A172 (cell line): ENCODE results near the gene RFNG. TPM values are rescaled to one million over a fixed set of nuclear protein-coding genes. Genes with fewer than 3 reads are reported as not detected.

Experiments used
- DNase-seq: peaks from one replicate; pipeline ENCODE4 v3.0.0-alpha.2; 2015; ENCODE audit warnings: low spot score
- total RNA-seq: library from RNA; depleted of rRNA; stranded (reverse); fragments of >200 nt; shearing (Covaris generic); gene quantifications from 2 replicates; pipeline ENCODE4 v1.2.3, GENCODE V29; 2014

The RFNG gene
- total RNA-seq, 1 experiment from 2014 or later: 42.8 TPM

- DNase-seq: no peak
These were observed 38.3 kb upstream of the RFNG start for GRCh38 chr17:82089723-82090548.

GRCh38 chr17:82088838-82089722, 37.5 kb upstream of the RFNG start:
- no peak for DNase-seq

DNA sequence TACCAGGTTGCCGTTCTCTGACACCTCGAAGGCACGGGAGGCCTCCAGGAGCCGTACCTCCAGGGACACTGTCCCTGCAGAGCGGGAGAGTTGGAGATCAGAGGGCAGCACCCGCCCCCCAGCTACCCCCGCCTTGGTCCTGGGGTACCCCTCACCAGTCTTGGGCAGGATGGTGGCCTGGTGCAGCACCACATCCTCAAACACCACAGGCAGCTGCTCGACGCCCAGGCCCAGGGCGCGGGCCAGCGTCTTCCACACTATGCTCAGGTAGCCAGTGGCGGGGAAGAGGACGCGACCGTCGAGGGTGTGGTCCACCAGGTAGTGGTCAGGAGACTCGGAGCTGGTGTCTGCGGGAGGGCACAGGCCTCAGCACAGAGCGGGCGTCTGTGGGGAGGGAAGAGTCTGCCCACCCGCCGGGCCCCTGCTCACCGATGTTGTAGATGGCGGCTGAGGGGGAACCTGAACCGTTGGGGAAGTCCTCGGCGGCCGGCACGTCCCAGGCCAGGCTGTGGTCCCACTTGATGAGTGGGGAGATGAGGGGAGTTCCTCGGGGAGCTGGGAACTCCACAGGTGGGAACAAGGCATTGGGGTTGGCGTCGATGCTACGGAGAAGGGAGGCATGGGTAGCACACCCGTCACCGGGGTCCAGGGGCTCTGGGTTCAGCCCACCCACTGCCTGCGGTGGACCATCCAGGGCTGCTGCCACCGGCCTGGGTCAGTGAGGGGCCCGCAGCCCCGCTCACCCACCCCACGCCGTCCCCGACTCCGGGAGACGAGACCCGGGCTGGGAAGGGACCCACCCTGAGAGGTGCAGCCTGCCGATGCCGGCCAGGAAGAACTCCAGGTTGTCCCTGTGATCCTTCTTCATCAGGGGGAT, 36.6 kb upstream of the RFNG start:
- no peak for DNase-seq

DNA sequence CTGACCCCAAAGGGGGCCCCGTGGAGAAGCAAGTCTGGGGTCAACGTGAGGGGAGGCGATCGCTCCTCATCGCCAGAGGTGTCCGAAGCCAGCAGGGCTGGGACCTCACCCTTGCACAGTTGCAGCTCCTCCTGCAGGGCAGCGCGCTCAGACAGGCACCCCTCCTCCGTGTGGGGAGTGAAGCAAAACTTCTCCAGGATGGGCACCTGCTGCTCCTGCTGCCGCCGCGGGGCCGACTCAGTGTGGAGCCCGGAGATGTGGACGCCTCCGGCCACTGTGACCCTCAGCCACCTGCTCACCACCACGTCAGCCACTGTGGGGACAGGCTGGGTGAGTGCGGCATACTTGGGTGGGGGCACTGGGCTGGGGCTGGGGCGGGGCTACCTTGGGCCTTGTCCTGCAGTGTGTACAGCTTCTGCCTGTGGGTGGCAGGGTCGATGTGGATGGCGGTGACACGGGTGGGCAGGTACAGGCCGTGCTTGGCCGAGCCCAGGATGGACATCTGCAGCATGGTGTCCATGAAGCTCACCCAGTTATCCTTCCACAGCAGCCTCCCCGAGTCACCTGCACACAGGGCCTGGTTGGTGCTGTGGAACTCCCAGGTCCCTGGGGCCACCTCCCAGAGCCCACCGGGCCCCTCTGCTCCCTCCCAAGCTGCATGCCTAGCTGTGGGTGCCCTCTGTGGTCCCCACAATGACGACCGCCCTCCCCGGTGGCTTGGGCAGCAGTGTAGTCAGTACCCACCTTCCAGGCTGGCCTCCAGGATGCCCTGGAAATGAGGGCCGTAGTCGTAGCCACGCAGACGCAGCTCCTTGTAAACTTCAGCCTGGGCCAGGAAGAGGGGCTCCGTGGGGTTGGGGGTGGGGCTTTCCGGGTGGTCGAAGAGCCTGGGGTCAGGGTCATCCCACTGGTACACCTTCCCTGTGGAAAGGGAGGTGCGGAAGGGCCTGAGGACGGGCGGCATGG, 35.6 kb upstream of the RFNG start:
- DNase-seq: no peak

GRCh38 chr17:82085931-82086764, 34.5 kb upstream of the RFNG start:
- DNase-seq: no peak

DNA sequence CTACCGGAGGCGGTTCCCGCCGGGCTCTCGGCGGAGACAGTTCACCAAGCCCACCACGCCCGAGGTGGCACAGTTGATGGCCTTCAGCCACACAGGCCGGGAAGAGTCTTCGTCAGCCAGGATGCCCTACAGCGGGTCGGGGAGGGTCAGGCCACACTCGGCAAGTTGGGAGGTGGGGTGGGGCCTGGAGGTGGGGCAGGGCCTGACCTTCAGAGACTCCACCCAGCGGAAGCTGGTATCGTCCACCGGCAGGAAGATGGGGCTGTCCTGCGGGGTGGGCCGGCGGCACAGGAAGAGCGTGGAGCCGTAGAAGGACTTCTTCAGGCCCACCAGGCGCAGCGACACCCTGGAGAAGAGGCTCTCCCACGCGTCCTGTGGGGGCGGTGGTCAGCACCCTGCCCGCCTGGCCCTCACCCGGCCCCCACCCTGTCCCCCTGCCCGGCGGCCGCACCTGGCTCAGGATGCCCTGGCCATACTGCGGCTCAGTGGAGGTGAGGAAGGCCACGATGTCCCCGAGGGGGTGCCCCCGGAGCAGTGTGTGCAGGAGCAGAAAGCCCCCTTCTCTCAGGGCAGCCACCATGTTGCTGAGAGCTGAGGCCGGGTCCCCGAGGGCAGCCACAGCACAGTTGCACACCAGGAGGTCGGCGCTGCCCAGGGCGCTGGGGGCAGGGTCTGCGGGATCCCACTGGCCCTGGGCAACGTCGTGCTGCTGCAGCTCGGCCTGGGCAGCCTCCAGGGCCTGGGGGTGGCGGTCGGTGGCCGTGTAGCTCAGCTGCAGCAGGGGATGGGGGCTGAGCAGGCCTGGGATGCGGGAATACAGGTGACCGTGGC, 33.6 kb upstream of the RFNG start:
- no peak for DNase-seq

DNA sequence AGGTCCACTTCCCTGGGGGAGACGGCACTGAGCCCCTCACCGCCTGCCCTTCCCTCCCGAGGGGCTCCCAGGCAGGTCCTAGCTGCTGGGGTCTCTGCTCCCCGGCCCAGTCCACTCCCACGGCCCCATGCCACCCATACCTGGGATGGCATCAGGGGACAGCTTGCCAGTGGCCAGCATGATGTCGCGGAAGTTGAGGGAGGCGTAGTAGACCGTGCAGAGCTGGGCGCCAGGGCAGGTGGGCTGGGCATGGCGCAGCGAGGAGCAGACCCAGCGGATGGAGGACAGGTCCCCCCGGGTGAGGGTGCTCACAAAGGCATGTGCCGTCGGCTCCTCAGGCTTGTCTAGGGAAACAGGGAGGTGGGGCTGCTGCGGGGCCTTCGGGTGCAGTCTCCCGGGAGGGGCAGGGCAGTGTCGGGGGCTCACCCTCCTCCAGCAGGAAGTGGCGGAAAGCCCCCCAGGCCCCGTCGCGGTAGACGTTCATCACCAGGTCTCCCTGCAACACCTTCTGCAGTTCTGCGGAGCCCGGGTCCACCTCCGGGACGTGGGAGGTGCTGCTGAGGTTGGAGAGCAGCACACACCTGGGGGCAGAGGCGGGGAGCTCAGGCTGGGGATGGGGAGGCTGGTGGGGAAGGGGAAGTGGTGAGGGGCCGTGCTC, 32.9 kb upstream of the RFNG start:
- no peak for DNase-seq

DNA sequence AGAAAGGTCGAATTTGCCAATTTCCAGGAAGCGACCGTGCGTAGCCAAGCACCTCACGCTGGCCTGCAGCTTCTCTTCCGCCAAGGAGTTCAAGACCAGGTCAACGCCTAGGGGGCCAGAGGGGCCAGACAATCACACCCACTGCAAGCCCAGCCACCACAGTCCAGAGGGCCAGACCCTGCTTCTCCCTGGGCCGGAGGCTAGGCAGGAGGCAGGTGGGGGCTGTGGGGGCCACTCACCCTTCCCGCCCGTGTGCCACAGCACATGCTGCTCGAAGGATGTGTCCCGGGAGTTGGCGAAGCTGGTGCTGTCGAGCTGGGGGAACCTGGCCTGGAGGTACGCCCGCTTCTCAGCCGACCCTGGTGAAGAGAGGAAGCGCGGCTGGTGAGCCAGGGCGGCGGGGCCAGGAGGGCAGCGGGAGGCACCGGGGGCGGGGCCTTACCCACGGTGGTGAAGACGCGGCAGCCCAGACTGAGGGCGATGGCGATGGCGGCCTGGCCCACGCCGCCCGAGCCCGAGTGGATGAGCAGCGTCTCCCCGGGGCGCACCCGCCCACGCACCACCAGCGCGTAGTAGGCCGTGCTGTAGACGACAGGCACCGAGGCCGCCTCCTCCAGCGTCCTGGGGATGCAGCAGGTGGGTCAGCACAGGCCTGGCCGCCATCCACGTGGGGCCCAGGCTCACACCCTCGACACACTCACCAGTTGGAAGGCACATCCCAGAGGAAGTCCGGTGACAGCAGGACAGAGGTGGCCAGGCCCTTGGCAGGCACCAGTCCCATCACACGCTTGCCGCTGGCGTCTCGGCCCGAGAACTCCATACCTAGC, 32.1 kb upstream of the RFNG start:
- no peak for DNase-seq

GRCh38 chr17:82083009-82083408, 31.4 kb upstream of the RFNG start:
- no peak for DNase-seq

DNA sequence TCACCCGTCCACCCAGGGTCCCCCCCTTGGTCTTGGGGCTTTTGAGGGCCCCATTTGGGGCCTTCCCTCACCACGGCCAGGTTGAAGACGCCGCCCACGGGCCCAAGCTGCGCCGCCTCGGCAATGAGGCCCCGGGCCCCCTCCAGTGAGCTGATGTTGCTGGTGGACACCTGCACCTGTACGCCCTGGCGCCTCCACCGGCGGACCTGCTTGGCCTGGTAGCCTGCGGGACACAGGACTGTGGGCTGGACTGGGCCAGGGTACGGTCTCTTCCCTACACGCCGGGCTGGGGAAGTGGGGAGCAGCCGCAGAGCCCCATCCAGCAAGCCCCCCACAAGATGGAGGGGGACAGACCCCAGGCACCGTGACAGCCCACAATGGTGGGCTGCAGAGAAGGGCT, 30.8 kb upstream of the RFNG start:
- DNase-seq: no peak

DNA sequence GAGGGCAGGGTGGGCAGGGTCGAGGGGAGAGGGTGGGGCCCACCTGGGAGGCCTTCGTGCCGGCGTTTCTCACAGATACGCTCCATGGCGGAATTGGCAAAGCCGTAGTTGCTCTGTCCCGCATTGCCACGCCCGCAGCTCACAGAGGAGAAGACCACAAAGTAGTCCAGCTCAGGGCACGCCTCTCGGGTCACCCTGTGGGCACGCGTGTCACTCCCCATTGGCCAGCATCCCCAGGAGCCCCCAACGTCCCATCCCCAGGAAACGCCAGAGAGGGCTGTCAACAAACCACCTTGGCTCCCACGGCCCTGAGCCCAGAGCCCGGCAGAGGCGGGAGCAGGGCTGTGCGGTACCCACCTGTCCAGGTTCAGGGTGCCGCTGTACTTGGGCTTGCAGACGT, 30.4 kb upstream of the RFNG start:
- no peak for DNase-seq

- no peak for DNase-seq
These were observed 29.9 kb upstream of the RFNG start for GRCh38 chr17:82081546-82081945.

DNA sequence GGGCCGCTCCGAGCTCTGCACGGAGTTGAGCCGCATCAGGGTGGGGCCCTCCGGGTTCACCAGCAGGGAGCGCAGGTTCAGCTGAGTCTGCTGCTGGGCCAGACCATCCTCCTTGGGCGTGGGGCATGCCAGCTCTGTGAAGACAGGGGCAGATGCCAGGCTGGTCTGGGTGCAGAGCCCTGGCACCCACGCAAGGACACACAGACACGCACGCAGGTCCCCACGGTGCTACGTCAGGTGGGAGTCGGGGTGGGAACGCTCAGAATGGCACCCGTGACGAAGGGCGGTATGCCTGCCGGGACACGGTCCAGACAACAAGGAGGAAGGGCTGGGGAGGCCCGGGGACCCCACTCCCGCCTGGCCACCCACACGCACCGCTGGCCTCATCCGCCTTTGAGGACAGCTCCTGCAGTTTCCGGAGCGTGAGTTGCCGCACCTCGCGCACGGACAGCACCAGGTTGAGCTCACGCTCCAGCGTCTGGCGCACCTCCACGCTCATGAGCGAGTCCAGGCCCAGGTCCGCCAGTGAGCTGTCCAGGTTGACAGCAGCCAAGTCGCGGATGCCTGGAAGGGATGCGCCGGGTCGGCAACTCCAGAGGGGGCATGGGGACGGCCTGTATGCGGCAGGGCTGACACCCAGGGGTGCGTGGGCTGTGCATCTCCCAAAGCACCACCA, 29.3 kb upstream of the RFNG start:
- no peak for DNase-seq

GRCh38 chr17:82080048-82080788, 28.6 kb upstream of the RFNG start:
- DNase-seq: no peak

DNA sequence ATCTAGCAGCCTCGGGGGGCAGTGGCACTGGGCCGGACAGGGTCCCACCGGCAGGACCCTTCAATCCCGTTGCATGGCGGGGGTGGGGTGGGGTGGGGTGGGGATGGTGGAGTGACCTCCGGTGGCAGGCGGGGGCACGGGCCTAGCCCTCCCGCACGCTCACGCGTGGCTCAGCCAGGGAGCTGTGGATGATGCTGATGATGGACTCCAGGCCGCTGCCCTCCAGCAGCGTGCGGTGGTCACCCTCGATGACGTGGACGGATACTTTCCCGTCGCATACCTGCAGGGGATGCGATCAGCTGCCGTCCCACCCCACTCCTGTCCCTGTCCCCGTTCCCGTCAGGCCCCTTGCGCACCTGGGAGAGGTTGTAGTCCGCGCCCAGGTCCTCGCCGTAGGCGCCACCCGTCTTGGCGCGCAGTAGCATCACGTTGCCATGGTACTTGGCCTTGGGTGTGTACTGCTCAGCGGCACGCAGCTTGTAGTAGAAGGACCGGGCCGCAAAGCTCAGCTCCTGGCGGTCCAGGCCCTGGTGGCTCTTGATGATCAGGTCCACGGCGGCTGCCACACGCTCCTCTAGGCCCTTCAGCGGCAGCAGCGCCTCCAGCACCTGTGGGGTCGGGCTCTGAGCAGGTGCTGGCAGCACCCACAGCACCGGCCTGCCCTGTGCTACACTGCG, 27.5 kb upstream of the RFNG start:
- no peak for DNase-seq

- DNase-seq: no peak
These were observed 26.8 kb upstream of the RFNG start for GRCh38 chr17:82078433-82078832.
